ENCODE measurements around the gene KRT78.

- TF ChIP-seq CTCF (IDR thresholded peaks at IDR 0.05) (no peak), POLR2A (IDR thresholded peaks at IDR 0.05) (no peak)
These were observed 24.0 kb upstream of the KRT78 start for GRCh38 chr12:52872644-52873389.

All from heart left ventricle (tissue), 13 donors.